SU-DHL-6 (cell line): Measurements from ENCODE around the gene BEND7.

ENCODE experiments used
- EZH2phosphoT487 ChIP-seq: fragments of 200-600 bp; sonication (generic), shearing (Covaris generic); conservative IDR thresholded peaks from 2 replicates; pipeline ENCODE4 v1.6.1; 2018; ENCODE audit warnings: mild to moderate bottlenecking, antibody characterized with exemption, low read length, moderate library complexity, mixed read lengths
- TF ChIP-seq, protein P1 (sequence below): fragments of 200-600 bp; sonication (generic); IDR thresholded peaks from one replicate; pipeline ENCODE4 v1.5.1; 2017; ENCODE audit warnings: antibody characterized with exemption, mild to moderate bottlenecking, low read length, moderate library complexity; ENCODE audit not compliant: insufficient read depth, poor library complexity, severe bottlenecking

DNA sequence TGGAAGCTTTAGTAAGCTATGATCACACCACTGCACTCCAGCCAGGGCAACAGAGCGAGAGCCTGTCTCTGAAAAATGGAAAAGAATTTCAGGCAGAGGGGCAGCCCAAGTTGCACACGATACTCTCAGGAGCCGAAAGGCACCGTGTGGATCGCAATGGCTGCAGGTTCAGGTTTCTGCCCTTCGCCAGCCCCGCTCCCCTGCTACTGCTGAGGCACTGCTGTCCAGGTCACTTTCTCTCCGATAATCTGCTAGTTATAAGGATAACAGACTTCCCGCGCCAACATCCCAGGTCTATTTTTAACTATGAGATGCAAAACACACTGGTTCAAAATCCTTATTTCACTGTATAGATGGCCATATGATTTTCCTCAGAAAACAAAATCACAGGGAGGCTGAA is 11.1 kb downstream of the BEND7 start:
- TF ChIP-seq, protein P1, sequence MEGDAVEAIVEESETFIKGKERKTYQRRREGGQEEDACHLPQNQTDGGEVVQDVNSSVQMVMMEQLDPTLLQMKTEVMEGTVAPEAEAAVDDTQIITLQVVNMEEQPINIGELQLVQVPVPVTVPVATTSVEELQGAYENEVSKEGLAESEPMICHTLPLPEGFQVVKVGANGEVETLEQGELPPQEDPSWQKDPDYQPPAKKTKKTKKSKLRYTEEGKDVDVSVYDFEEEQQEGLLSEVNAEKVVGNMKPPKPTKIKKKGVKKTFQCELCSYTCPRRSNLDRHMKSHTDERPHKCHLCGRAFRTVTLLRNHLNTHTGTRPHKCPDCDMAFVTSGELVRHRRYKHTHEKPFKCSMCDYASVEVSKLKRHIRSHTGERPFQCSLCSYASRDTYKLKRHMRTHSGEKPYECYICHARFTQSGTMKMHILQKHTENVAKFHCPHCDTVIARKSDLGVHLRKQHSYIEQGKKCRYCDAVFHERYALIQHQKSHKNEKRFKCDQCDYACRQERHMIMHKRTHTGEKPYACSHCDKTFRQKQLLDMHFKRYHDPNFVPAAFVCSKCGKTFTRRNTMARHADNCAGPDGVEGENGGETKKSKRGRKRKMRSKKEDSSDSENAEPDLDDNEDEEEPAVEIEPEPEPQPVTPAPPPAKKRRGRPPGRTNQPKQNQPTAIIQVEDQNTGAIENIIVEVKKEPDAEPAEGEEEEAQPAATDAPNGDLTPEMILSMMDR: no peak
- no peak for TF ChIP-seq EZH2phosphoT487
